Measurements from ENCODE around the gene DENND2A. TPM values are rescaled to one million over a fixed set of nuclear protein-coding genes. Genes with fewer than 3 reads are reported as not detected.

The DENND2A gene
- total RNA-seq, 1 donor from 2014 or later = 0.07 TPM

- no peak for DNase-seq (ENCODE audit: low read depth, low spot score)
Measured at GRCh38 chr7:140475747-140476333, 164.8 kb downstream of the DENND2A start.

Other genes with a start within 250 kb of the DENND2A start
- gene SLC37A3, start 242.3 kb downstream of the DENND2A start, total RNA-seq = 44.9 and 50.9 TPM in 2 replicates
- 0.33 TPM in 1 of 2 replicates, not detected in the other for gene RAB19, start 236.8 kb downstream of the DENND2A start, total RNA-seq
- 48.4 and 49.5 TPM in 2 replicates for gene MKRN1, start 161.3 kb downstream of the DENND2A start, total RNA-seq
- gene ADCK2, start 32.1 kb upstream of the DENND2A start, total RNA-seq = 21.2 and 32.5 TPM in 2 replicates
- gene NDUFB2, start 55.9 kb upstream of the DENND2A start, total RNA-seq = 93.9 and 113 TPM in 2 replicates

Measured in pulmonary artery endothelial cell (primary cell).